Erythroblast (primary cell): ENCODE data around the gene LDLRAP1.

Experiments
- GATA1 ChIP-seq: IDR thresholded peaks from 2 replicates; pipeline ENCODE4 v1.6.1; 2011; ENCODE audit warnings: low read depth, mild to moderate bottlenecking, control low read depth, low read length, moderate library complexity
- POLR2A ChIP-seq: IDR thresholded peaks from 2 replicates; pipeline ENCODE4 v1.6.1; 2011; ENCODE audit warnings: mild to moderate bottlenecking, low read length

DNA sequence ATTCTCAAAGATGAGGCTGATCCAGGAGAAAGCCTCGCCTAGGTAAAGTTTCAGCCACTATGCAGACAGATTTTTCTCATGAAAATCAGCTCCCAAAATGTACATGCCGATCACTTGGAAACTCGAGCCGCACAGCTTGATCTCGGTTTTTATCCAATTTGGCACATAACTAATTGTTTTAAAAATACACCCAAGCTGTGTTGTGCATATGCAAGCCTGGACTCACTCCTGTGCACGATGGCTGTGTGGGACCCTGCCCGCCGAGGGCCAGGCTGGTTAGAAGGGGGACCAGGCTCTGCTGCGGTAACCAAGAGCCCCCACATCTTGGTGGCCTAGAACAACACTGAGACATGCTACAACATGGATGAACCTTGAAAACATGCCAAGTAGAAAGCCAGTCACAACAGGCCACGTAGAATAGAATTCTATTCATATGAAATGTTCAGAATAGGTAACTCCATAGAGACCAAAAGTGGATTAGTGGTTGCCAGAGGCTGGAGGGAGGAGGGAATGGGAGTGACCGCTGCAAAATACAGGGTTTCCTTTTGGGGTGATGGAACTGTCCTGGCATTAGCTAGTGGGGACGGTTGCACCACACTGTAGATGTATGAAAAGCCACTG, 16.1 kb upstream of the LDLRAP1 start:
- TF ChIP-seq POLR2A (no peak), GATA1 (no peak)
